Right lobe of liver (tissue), 4 donors: ENCODE results near the gene C11orf21.

Experiments used
- POLR2A ChIP-seq: fragments of 450-650 bp; IDR thresholded peaks from one replicate; pipeline ENCODE4 v1.6.1; 2017; ENCODE audit warnings: antibody characterized with exemption, mild to moderate bottlenecking
- TF ChIP-seq, protein P1 (sequence below), 4 donors: fragments of 200-600 bp in 3 of 4; fragments of 450-650 bp in 1 of 4; IDR thresholded peaks; one replicate each; pipeline versions ENCODE4 v1.5.1 to v1.8.0; 2016 to 2022; ENCODE audit warnings: antibody characterized with exemption in 4 of 4, mild to moderate bottlenecking in 2 of 4
- donor health status: DM: no; HTN: no; CAD: no.
- donor health status: DM: no; HTN: no; CAD: no.
- donor health status: DM: no; HTN: yes; CAD: no.

DNA sequence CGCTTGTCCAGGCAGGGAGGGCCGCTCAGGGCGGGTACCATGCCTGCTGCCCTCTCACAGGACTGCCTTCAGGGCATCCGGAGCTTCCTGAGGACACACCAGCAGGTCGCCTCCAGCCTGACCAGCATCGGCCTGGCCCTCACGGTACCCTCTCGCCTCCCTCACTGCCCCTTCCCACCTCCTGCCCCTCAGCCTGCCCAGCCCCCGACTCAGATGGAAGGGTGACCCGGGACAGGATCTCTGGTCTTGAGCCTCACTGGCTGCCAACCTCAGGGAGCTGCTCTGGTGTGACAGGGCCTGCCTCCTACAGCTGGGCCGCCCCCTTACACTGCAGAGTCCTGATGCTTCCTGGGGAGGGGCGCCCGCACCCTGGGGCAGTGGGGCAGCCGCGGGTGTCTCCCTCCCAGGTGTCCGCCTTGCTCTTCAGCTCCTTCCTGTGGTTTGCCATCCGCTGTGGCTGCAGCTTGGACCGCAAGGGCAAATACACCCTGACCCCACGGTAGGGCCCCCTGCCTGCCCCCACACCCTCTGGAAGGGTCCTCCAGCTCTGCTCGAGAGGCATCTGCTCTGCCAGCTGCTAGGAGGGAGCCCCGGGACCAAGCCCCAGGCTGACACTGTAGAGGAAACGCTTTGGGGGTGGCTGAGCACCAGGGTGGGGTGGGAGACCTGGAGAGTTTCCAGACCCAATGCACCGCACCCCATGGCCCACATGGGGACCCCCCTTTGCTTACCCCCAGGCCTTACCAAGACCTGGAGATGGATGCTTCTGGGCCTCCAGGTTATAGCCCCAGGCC, 14.6 kb upstream of the C11orf21 start:
- TF ChIP-seq, protein P1, sequence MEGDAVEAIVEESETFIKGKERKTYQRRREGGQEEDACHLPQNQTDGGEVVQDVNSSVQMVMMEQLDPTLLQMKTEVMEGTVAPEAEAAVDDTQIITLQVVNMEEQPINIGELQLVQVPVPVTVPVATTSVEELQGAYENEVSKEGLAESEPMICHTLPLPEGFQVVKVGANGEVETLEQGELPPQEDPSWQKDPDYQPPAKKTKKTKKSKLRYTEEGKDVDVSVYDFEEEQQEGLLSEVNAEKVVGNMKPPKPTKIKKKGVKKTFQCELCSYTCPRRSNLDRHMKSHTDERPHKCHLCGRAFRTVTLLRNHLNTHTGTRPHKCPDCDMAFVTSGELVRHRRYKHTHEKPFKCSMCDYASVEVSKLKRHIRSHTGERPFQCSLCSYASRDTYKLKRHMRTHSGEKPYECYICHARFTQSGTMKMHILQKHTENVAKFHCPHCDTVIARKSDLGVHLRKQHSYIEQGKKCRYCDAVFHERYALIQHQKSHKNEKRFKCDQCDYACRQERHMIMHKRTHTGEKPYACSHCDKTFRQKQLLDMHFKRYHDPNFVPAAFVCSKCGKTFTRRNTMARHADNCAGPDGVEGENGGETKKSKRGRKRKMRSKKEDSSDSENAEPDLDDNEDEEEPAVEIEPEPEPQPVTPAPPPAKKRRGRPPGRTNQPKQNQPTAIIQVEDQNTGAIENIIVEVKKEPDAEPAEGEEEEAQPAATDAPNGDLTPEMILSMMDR (IDR thresholded peaks at IDR 0.05) = no peak
- TF ChIP-seq POLR2A = no peak
